ENCODE measurements around the gene UROS. TPM values are rescaled to one million over a fixed set of nuclear protein-coding genes. Genes with fewer than 3 reads are reported as not detected.

Gene UROS
- total RNA-seq = 32.6 TPM

DNA sequence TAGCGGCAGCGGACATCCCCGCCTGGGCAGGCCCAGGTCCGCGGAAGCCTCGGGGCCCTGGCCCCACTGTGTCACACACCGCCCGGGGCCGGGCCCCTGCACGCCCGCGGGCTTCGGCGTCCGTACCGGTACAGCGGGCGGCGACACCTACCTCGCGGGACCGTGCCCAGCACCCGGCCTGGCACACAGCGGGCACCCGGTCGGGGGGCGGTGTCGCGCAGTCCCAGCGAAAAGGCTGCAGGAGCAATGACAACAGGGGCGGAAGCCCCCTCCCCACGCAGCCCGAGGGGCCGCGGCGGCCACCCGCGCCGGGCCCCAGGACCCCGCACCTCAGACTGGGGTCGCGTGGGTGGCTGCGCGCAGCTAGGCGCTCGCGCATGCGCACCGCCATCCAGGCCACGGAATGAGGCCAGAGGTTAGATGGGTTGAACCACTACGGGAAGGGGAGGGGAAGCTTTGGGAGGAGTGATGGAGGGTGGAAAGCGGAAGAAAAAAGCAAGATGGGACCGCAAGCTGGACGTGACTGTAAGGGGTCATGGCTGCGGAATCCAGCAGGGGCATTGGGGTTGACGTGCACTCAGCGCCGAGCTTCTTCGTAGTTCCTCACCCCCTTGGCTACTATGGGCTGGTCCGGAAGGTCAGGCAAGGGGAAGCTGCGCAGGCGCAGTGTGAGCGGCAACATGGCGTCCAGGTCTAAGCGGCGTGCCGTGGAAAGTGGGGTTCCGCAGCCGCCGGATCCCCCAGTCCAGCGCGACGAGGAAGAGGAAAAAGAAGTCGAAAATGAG lies at the start of gene UROS, which contains the start of gene BCCIP:
TSS of gene UROS (minus strand) at position 381 of the 785 bp plus-strand sequence. CDS start 6,759 bp downstream, outside the sequence.
TSS of gene BCCIP (plus strand) at position 669 of the 785 bp plus-strand sequence. CDS start at position 681, 12 bp downstream.
- DNase-seq (ENCODE audit: low read depth in 2 of 3, low spot score in 2 of 3) = peak; percentile 94 to 97 (median 95)

DNA sequence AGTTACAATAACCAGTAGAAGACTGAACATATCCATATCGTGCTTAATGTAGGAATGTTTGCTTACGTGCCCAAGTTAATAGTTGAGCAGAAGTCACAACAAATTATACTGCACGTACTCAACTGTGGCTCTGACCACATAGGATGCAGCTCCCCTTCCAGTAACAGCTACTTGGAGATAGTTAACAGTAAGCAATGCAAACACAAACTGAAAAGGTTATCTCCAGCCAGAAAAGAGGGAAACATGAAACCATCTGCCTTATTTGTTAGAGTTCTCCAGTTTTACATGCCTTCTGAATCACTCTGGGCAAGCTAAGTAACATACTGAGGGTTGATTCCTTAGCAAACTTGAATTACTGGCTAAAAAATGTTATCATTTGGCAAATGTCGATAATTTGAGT lies 48.3 kb upstream of the UROS start:
- DNase-seq (ENCODE audit: low read depth in 2 of 3, low spot score in 2 of 3) = no peak

- DNase-seq (ENCODE audit: low read depth in 2 of 3, low spot score in 2 of 3) = peak in 2 of 3 donors; percentile 20 to 58
These were observed 45.4 kb upstream of the UROS start for GRCh38 chr10:125868372-125868975.

DNA sequence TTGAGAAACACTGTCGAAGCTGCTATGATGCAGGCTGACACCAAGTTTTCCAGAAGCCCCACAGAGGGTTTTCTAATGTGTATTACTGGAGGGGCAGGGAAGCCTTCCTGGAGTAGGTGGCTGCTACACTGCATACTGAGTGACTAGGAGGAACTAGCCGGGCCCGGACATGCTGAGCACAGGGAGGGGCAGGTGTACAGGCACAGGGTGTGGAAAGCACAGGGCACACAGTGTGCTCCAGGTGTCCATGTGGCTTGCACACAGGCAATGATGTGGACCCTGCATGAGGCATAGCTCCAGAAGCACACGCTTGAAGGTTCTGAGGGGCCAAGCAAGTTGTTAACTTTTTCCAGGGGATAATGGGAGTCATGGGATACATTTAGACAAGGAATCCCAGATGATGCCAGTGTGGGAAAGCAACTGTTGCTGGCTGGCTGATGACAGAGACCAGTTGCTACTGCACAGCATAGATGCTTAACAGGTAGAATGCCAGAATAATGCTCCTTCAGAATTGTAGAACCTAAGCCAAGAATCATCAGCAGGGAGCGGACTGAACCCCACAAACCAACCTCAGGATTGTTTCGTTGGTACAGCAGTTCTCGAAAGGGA lies 43.5 kb upstream of the UROS start:
- DNase-seq (ENCODE audit: low read depth in 2 of 3, low spot score in 2 of 3) = no peak

DNA sequence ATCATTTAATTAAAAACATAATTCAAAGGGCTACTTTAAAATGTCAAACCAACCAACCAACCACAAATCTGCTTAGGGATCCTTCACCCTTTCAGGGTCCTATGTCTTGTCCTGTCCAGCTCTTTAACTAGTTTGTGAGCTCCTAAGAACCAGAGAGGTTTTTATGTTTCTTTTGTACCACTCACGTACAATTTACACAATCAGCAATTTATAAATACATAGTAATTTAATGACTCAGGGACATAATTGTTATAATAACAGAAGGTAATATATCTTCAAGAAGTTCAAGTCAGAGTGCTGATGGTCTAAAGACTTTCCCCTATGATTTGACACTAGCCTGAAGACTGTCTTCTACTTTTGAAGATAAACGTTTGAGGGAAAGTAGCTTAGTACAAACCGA lies 42.1 kb upstream of the UROS start:
- no peak for DNase-seq (ENCODE audit: low read depth in 2 of 3, low spot score in 2 of 3)

DNA sequence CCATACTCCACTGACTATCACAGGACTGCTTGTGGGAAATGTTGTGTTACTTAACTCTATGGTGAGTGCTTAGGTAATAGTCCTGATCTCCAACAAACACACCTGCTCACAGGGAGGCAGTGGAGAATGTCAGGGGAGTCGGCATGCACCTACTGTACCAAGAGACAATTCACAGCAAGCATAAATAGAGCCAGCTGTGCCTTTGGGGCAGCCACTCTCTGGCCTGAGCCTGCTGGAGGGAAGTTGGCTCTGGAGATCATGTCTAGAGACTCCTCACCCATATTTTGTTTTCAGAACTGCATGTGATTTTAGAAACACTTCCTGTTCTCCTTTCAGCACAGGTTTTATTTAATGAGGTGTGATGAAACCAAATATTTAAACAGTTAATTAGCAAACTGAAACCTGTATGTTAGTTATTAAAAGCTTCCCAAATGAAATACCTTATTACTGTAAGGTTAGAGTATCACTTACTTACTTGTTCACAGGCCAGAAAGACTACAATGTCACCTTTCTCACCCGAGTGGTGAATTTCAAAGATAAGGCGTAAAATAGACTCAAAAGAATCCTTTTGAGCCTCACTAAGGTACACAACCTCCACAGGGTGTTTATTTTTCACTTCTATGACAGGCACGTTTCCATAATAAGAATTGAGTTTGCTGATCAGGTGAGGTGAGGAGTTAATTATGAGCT lies 36.2 kb upstream of the UROS start:
- DNase-seq (ENCODE audit: low read depth in 2 of 3, low spot score in 2 of 3) = no peak

GRCh38 chr10:125857185-125857760 lies 34.2 kb upstream of the UROS start:
- DNase-seq (ENCODE audit: low read depth in 2 of 3, low spot score in 2 of 3) = no peak

GRCh38 chr10:125852487-125852886 lies 29.4 kb upstream of the UROS start:
- no peak for DNase-seq (ENCODE audit: low read depth in 2 of 3, low spot score in 2 of 3)

DNA sequence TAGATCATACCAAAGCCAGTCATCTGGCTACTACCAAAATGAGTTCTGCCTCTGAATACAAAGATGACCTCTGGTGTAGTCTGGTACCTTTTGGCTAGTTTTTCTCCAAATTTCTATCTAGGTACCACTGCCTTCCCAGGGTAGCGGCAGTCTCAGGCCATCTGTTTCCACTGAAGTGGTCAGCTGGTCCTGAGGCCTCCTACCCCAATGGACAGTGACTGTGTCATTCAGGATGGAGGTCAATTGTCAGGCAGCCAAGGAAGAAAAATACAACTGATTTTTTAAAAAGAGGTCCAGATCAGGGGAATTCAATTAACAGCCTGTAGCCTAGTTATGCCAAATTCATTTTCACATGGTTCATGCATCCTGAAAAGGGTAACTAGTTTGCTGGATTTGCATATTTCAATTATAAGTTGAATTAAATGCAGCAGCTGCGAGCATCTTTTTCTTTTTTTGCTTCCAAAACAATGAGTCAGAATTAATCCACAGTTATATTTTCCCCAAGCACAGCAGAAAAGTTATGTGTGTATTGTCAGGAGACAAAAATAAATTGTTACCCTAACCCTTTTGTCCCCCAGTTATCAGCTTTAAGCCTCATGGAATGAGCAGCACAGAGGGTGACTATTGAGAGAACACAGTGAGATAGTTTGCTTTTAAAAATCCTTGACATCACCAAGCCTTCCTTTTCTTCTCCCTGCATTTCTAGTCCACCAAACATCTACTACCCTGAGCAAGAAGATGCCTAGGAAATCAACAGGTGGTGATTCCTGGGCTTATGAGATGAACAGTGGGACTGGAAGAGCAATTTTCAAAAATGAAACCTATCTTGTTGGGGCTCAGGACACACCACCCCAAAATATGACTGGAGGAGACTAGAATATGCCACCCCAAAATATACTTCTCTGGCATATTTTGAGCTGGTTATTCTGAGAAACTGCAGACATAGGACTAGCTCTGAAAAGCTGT lies 28.0 kb upstream of the UROS start:
- no peak for DNase-seq (ENCODE audit: low read depth in 2 of 3, low spot score in 2 of 3)

- DNase-seq (ENCODE audit: low read depth in 2 of 3, low spot score in 2 of 3) = no peak
These were observed 26.4 kb upstream of the UROS start for GRCh38 chr10:125849448-125849847.

- no peak for DNase-seq (ENCODE audit: low read depth in 2 of 3, low spot score in 2 of 3)
These were observed 25.8 kb upstream of the UROS start for GRCh38 chr10:125848857-125849256.

DNA sequence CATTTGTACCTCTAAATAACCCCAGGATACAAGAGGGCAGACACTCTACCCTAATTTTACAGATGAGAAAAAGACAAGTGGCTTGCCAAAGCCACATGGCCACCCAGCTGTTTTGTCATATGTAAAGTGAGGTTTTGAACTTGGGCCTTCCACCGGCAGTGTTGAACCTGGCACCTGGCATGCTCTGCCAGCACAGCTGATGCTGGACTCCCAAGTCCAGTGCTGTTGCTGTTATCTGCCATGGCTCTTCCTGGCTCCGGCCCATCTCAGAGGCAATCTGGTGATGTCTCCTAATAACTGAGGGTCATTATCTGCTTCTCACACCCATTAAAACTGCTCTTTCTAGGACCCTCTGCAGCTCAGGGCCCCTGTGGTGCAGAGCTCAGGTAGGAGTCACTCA lies 25.3 kb upstream of the UROS start:
- no peak for DNase-seq (ENCODE audit: low read depth in 2 of 3, low spot score in 2 of 3)

- DNase-seq (ENCODE audit: low read depth in 2 of 3, low spot score in 2 of 3) = no peak
These were observed 23.8 kb upstream of the UROS start for GRCh38 chr10:125846894-125847293.

DNA sequence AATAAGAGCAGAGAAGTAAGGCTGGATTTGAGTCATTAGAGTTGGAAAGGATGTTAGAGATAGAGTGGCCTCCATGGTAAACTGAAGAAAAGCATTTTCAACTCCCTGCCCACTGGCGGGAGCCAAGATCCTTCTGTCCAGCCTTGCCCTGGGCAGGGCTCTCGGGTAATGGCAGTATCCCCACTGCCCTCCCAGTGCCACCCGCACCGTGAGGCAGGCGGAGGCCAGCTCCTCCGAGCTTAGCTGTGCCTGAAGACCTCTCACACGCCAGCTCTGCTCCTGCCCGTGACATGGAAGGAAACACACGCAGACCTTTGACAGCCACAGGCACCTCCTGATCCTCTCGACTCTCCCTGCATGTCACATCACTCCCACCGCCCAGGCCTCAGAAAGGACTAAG lies 22.6 kb upstream of the UROS start:
- no peak for DNase-seq (ENCODE audit: low read depth in 2 of 3, low spot score in 2 of 3)

DNA sequence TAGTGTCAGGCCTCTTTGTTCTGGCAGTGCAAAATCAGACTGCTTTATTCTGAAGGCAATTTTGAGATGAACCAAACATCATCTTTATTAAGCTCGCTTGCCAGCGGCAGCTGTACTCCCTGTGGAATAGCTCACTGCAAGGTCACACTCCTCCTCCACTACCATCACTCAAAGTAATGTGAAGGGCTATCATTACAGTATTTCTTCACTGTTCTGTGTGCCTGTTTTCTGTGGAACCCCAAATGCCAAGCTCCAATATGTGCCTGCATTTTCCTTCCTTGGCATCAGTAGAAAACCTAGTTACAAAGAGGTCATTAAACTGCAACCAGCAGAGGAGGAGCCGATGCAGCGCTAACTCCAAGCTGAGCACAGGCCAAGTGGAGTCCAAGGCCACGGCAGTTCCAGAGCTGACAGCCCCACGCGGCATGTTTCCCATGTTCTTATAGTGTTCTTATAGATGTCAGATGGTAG lies 21.7 kb upstream of the UROS start:
- DNase-seq (ENCODE audit: low read depth in 2 of 3, low spot score in 2 of 3) = no peak

GRCh38 chr10:125843603-125844329 lies 20.7 kb upstream of the UROS start:
- no peak for DNase-seq (ENCODE audit: low read depth in 2 of 3, low spot score in 2 of 3)

- no peak for DNase-seq (ENCODE audit: low read depth in 2 of 3, low spot score in 2 of 3)
These were observed 17.9 kb upstream of the UROS start for GRCh38 chr10:125840955-125841354.

GRCh38 chr10:125840406-125840805 lies 17.3 kb upstream of the UROS start:
- DNase-seq (ENCODE audit: low read depth in 2 of 3, low spot score in 2 of 3) = no peak
